Measurements from ENCODE around the gene KIRREL3. TPM values are rescaled to one million over a fixed set of nuclear protein-coding genes. Genes with fewer than 3 reads are reported as not detected.

Gene KIRREL3
- total and polyA plus RNA-seq, 9 of the 15 experiments (the other 6 are each of a cell fraction or from before 2014, with no cell fraction given) = 0.04 to 0.10 TPM; not detected in 7

DNA sequence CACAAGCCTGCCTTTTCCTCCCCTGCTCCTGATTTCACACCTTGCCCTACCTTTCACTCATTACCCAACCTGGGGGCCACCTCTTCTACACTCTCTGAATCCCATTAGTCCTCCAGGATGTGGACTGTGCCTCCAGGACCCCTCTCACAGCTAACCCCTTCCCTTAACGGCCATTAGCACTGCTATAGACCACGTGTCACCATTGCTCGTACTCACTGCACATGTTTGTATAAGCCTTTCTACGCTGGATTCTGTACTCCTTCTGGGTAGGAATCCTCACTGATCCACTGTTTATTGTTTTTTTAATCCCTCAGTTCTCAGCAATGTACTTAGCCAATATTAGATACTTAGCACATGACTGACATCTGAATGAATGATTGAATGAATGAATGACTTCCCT, 40.9 kb downstream of the KIRREL3 start:
- H3K4me1 ChIP-seq (replicated peaks in 1 of 2; ENCODE audit: control insufficient read depth in 2 of 2, insufficient read depth in 2 of 2, low read length in 2 of 2) = no peaks in the 10 kb centered on the region
- 0% methylated on average over 4 of the region's 4 CpGs for WGBS (ENCODE audit: insufficient coverage, low coverage, missing lambda C conversion rate)
- intact Hi-C loops (cut with micrococcal nuclease) = no loop called here
- no peaks in the 10 kb centered on the region for H3K9me1 ChIP-seq (ENCODE audit: control insufficient read depth, insufficient read depth, low read length)
- POLR2A ChIA-PET = no interaction called here
- no peak overlapping the region for H3K9ac ChIP-seq (ENCODE audit: insufficient read depth in 1 of 2, low read depth in 2 of 2, low read length in 2 of 2)
- no peaks in the 10 kb centered on the region for H3K27me3 ChIP-seq (ENCODE audit: control insufficient read depth in 2 of 2, insufficient read depth in 2 of 2, low read length in 2 of 2)
- no peak for FAIRE-seq
- no peak overlapping the region for H2AFZ ChIP-seq (ENCODE audit: low read depth, low read length)
- in situ Hi-C loops (cut with MboI) = no loop called here
- no peaks in the 10 kb centered on the region for H3K9me3 ChIP-seq (replicated peaks; ENCODE audit: control insufficient read depth, insufficient read depth, low read depth, low read length)
- DNase-seq (ENCODE audit: extremely low read depth in 1 of 4, low spot score in 3 of 4) = no peak
- no peak for ATAC-seq
- H3K4me3 ChIP-seq = no peak overlapping the region
- no peaks in the 10 kb centered on the region for H3K36me3 ChIP-seq (ENCODE audit: control insufficient read depth, insufficient read depth, low read length)
- no peaks in the 10 kb centered on the region for H3K79me2 ChIP-seq (ENCODE audit: control insufficient read depth, insufficient read depth, low read length)
- no peak overlapping the region for H3K4me2 ChIP-seq (ENCODE audit: insufficient read depth, low read length)
- H3K27ac ChIP-seq (ENCODE audit: extremely low read depth, low read depth, low read length) = no peak overlapping the region
- H4K20me1 ChIP-seq (replicated peaks; ENCODE audit: control insufficient read depth, insufficient read depth, low read length) = no peaks in the 10 kb centered on the region
- no peak for TF ChIP-seq ZNF57 (CRISPR knock-in tag; IDR thresholded peaks at IDR 0.05)
- TF ChIP-seq HNRNPLL (IDR thresholded peaks at IDR 0.05; ENCODE audit: low read depth, low read length, poor library complexity, severe bottlenecking) = no peak
- no peak for TF ChIP-seq POU5F1 (IDR thresholded peaks at IDR 0.05; ENCODE audit: borderline replicate concordance, low read depth, low read length, partially characterized antibody)
- TF ChIP-seq MYNN (IDR thresholded peaks at IDR 0.05) = no peak
- no peak for TF ChIP-seq MYNN (CRISPR knock-in tag; IDR thresholded peaks at IDR 0.05)
- no peak for TF ChIP-seq NCOA6 (IDR thresholded peaks at IDR 0.05)
- no peak for TF ChIP-seq RFX7 (CRISPR knock-in tag; IDR thresholded peaks at IDR 0.05)
- TF ChIP-seq DPF2 (IDR thresholded peaks at IDR 0.05) = no peak
- no peak for TF ChIP-seq PPARD (CRISPR knock-in tag; IDR thresholded peaks at IDR 0.05)
- no peak for TF ChIP-seq PHF21A (IDR thresholded peaks at IDR 0.05; ENCODE audit: borderline replicate concordance, low read depth)
- no peak for TF ChIP-seq ZNF347 (CRISPR knock-in tag; IDR thresholded peaks at IDR 0.05; ENCODE audit: low read depth)
- no peak for TF ChIP-seq SMAD4 (CRISPR knock-in tag; conservative IDR thresholded peaks at IDR 0.05)
- TF ChIP-seq POLR2H (tag; IDR thresholded peaks at IDR 0.05; ENCODE audit: low read depth) = no peak
- TF ChIP-seq SMAD2 (IDR thresholded peaks at IDR 0.05; ENCODE audit: low read depth, low read length) = no peak
- TF ChIP-seq RNF2 (IDR thresholded peaks at IDR 0.05) = no peak
- BruUV-seq (replicated peaks) = no TSS peak
- CTCF ChIA-PET (ENCODE audit: low intra/inter-chr PET ratio) = no interaction called here

Data from K562 (cell line).